ENCODE results near the gene CDH15. TPM values are rescaled to one million over a fixed set of nuclear protein-coding genes. Genes with fewer than 3 reads are reported as not detected.

CDH15 gene
- total and polyA plus RNA-seq, 9 of the 15 experiments (the other 6 are each of a cell fraction or from before 2014, with no cell fraction given), result 0.07 to 0.18 TPM; not detected in 7

DNA sequence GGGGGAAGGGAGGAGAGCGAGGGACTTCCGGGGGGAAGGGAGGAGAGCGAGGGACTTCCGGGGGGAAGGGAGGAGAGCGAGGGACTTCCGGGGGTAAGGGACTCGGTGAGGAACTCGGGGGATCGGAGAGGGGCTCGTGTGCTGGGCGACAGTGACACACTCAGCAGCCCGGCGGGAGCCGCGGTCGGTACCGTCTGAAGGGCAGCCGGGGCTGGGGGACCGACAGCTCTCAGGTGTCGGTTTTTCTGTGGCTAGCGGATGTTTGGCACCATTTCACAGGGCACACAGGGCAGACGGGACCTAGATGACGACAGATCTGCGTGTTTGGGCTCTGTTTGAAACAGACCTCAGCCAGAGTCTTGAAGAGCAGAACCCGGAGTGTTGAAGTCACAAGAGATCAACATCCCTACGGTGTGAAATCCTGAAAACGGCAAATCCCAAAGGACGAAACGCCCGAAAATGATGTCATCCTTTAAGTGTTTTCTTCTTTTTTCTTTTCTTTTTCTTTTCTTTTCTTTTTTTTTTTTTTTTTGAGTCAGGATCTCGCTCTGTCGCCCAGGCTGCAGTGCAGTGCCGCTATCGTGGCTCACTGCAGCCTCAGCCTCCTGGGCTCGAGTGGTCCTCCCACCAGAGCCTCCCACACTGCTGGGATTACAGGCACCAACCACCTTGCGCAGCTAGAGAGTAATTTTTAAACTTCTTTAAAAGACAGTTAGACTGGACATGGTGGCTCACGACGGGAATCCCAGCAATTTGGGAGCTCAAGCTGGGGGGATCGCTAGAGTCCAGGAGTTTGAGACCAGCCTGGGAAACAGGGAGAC, 69.8 kb downstream of the CDH15 start (continued):
- TF ChIP-seq, protein P1, sequence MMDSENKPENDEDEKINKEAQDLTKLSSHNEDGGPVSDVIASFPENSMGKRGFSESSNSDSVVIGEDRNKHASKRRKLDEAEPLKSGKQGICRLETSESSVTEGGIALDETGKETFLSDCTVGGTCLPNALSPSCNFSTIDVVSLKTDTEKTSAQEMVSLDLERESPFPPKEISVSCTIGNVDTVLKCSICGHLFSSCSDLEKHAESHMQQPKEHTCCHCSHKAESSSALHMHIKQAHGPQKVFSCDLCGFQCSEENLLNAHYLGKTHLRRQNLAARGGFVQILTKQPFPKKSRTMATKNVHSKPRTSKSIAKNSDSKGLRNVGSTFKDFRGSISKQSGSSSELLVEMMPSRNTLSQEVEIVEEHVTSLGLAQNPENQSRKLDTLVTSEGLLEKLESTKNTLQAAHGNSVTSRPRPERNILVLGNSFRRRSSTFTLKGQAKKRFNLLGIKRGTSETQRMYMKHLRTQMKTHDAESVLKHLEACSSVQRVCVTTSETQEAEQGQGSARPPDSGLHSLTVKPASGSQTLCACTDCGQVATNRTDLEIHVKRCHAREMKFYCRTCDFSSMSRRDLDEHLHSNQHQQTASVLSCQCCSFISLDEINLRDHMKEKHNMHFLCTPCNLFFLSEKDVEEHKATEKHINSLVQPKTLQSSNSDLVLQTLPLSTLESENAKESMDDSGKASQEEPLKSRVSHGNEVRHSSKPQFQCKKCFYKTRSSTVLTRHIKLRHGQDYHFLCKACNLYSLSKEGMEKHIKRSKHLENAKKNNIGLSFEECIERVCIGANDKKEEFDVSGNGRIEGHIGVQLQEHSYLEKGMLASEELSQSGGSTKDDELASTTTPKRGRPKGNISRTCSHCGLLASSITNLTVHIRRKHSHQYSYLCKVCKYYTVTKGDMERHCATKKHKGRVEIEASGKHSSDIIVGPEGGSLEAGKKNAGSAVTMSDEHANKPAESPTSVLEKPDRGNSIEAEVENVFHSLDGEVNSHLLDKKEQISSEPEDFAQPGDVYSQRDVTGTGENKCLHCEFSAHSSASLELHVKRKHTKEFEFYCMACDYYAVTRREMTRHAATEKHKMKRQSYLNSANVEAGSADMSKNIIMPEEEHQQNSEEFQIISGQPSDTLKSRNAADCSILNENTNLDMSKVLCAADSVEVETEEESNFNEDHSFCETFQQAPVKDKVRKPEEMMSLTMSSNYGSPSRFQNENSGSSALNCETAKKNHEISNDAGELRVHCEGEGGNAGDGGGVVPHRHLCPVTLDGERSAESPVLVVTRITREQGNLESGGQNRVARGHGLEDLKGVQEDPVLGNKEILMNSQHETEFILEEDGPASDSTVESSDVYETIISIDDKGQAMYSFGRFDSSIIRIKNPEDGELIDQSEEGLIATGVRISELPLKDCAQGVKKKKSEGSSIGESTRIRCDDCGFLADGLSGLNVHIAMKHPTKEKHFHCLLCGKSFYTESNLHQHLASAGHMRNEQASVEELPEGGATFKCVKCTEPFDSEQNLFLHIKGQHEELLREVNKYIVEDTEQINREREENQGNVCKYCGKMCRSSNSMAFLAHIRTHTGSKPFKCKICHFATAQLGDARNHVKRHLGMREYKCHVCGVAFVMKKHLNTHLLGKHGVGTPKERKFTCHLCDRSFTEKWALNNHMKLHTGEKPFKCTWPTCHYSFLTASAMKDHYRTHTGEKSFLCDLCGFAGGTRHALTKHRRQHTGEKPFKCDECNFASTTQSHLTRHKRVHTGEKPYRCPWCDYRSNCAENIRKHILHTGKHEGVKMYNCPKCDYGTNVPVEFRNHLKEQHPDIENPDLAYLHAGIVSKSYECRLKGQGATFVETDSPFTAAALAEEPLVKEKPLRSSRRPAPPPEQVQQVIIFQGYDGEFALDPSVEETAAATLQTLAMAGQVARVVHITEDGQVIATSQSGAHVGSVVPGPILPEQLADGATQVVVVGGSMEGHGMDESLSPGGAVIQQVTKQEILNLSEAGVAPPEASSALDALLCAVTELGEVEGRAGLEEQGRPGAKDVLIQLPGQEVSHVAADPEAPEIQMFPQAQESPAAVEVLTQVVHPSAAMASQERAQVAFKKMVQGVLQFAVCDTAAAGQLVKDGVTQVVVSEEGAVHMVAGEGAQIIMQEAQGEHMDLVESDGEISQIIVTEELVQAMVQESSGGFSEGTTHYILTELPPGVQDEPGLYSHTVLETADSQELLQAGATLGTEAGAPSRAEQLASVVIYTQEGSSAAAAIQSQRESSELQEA (IDR thresholded peaks at IDR 0.05; ENCODE audit: low read depth), result no peak
- TF ChIP-seq TGIF2 (CRISPR knock-in tag; IDR thresholded peaks at IDR 0.05) (no peak), ZZZ3 (IDR thresholded peaks at IDR 0.05) (no peak), KAT8 (IDR thresholded peaks at IDR 0.05; ENCODE audit: low read depth) (peak; percentile 58; the same call in 1 of the 2 replicates), HMG20A (CRISPR knock-in tag; conservative IDR thresholded peaks at IDR 0.05) (no peak), ELF1 (tag; IDR thresholded peaks at IDR 0.05) (peak; percentile 99), STAG1 (CRISPR knock-in tag; IDR thresholded peaks at IDR 0.05; ENCODE audit: borderline replicate concordance) (peak; percentile 25; the same call in 1 of the 2 replicates), FOXK2 (conservative IDR thresholded peaks at IDR 0.05 in 1 of 2, IDR thresholded peaks at IDR 0.05 in 1 of 2; ENCODE audit: low read depth in 2 of 2) (peak in 1 of 2 experiments; percentile 51; a peak in 1 of 4 replicates), TFAM (CRISPR knock-in tag; conservative IDR thresholded peaks at IDR 0.05) (no peak), HLTF (IDR thresholded peaks at IDR 0.05) (0 out of 2 replicates have a peak, but pooled peaks have one; percentile 59)
- TF ChIP-seq, protein P2, sequence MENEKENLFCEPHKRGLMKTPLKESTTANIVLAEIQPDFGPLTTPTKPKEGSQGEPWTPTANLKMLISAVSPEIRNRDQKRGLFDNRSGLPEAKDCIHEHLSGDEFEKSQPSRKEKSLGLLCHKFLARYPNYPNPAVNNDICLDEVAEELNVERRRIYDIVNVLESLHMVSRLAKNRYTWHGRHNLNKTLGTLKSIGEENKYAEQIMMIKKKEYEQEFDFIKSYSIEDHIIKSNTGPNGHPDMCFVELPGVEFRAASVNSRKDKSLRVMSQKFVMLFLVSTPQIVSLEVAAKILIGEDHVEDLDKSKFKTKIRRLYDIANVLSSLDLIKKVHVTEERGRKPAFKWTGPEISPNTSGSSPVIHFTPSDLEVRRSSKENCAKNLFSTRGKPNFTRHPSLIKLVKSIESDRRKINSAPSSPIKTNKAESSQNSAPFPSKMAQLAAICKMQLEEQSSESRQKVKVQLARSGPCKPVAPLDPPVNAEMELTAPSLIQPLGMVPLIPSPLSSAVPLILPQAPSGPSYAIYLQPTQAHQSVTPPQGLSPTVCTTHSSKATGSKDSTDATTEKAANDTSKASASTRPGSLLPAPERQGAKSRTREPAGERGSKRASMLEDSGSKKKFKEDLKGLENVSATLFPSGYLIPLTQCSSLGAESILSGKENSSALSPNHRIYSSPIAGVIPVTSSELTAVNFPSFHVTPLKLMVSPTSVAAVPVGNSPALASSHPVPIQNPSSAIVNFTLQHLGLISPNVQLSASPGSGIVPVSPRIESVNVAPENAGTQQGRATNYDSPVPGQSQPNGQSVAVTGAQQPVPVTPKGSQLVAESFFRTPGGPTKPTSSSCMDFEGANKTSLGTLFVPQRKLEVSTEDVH (IDR thresholded peaks at IDR 0.05; ENCODE audit: low read depth, partially characterized antibody), result peak; percentile 77
- TF ChIP-seq, protein P3, sequence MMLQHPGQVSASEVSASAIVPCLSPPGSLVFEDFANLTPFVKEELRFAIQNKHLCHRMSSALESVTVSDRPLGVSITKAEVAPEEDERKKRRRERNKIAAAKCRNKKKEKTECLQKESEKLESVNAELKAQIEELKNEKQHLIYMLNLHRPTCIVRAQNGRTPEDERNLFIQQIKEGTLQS (IDR thresholded peaks at IDR 0.05), result peak; percentile 85
- TF ChIP-seq, protein P3 (CRISPR knock-in tag; conservative IDR thresholded peaks at IDR 0.05), result peak; percentile 65; the same call in 1 of the 2 replicates
- TF ChIP-seq, protein P4, sequence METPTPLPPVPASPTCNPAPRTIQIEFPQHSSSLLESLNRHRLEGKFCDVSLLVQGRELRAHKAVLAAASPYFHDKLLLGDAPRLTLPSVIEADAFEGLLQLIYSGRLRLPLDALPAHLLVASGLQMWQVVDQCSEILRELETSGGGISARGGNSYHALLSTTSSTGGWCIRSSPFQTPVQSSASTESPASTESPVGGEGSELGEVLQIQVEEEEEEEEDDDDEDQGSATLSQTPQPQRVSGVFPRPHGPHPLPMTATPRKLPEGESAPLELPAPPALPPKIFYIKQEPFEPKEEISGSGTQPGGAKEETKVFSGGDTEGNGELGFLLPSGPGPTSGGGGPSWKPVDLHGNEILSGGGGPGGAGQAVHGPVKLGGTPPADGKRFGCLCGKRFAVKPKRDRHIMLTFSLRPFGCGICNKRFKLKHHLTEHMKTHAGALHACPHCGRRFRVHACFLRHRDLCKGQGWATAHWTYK (CRISPR knock-in tag; IDR thresholded peaks at IDR 0.05), result peak; percentile 82; the same call in 1 of the 2 replicates

All from K562 (cell line).